ENCODE measurements around the gene UNC5B.

Gene UNC5B

DNA sequence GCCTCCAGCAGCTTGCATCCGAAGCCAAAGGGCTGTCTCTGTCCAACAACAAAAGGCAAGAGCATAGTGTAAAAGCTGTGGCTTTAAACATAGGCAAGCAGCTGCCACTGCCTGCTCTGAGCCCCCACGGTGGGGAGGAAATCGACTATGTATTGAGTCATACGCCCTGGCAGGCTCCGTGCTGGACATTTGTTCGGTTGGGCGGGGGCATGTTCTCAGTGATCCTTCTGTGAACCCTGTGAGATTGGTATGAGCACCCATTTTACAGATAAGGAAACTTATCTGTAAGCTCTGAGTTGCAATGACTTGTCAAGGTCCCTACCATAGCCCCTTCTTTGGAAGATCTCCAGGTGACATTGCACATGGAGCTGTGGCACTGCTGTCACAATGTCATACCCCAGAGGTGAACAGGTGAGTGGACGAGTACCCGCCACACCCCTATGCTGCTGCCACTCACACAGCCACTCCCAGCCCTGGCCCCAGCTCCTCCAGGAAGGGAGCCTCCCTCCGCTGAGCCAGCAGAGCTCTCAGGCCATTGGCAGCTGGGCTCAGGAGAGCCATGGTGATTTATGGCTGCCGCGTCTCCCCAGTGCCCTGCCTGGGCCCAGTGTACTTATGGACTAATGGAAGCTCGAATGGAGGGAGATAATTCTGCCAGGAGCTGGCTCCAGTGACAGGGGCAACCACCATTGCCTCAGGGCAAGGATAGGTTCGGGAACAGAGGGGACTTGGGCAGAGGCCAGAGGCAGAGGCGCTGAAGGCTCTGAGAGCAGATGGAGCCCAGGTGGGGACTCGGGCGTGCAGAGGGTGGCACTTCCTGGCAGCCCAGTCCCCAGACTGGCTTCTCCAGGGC lies 43.7 kb downstream of the UNC5B start:
- no peak for DNase-seq

DNA sequence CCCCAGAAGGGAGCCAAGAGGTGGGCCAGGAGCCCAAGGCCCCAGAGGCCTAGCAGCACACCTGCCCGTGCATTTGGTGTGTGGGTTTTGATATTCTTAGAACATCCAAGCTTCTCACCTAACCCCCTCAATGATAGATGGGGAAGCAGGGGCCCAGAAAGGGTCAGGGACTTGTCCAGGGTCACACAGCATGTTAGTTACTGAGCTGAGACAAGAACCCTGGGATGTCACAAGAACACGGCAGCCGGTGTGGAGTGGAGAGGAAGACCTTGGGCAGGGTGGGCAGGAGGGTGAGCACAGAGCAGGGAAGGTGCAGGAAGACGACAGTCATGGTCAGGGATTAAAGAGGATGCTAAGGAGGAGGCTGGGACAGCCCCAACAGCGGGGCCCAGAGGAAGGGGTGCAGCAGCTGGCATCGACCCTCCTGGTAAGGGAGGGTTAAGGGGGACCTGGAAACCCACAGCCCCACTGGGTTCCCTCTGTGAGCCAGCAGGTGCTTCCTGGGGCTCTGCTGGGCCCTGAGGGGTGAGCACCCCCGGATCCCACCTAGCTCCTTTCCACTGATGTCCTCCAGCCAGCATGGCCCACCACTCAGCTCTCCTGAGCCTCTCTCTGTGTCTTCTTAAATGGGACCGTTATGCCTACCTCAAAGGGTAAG lies 44.4 kb downstream of the UNC5B start:
- no peak for DNase-seq

DNA sequence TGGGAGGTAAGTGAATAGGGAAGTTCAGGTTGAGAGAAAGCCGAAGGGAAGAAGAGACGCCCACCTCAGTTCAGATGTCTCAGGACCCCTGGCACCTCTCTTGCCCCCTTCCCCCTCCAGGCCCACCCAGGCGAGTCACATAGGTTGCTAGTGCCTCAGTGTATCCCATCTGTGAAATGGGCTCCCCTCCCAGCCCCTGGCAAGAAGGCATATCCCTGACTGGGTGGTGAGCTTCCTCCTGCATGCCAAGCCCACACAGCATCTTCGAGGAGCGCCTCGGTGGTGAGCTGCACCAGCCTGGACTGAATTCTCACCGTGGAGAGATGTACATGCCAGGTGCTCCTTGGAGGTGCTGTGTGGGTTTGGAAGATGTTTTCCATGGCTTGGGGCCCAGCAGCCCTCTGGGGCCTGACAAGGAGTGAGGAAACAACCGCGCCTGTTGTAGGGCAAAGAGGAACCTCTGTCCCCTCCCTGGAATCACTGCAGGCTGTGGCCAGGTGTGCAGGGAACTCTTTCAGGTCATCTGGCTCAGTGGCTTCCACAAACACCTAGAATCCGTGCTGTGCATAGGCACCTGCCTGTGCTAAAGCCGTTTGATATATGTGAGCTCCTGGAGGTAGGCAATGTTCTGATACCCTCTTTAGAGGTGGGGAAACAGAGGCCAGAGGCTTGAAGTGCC lies 45.1 kb downstream of the UNC5B start:
- DNase-seq = no peak

DNA sequence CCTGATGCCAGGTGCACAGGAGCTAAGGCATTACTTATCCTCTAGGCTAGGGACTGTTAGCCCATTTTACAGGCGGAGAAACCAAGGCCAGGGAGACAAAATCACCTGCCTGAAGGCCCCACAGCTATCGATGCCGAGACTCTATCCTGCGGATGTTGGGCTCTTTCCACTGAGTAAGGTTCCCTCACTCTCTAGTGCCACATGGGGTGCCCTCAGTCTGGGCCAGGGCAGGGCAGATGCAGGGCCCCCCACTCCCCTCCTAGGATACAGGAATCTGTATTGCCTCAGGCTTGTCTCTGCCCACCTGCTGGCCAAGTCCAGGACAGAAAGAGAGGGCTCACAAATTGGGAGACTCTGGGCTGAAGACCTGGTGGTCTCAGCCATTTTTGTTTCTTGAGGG lies 45.7 kb downstream of the UNC5B start:
- no peak for DNase-seq

DNA sequence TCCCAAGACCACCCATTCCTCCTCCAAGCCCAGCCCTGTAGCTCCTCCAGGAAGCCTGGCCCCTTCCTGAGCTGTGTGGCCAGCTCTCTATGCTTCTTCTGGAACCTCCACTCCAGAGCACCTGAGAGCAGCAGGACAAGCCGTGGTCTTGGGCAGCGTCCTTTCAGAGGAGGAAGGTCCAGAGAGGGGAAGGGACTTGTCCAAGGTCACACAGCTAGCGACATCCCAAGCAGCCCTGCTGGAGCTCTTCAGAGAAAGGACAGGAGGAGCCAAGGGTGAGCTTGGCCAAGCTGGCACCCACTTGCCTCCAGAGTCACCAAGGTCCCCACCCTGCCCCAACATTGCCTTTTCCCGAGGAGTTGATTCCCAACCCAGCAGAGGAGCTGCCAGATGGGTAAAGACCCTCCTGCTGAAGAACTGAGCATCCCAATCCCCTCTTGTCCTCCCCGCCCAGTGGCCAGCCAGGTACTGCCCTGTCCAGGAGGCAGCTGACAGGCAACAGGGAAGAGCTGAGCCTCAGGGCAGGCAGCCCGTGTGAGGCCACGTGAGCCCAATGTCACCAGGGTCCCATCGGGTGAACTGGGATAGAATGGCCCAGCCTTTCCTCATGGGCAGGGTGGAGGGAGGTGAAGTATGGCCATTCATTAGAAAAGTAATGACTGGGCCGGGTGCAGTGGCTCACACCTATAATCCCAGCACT lies 46.2 kb downstream of the UNC5B start:
- DNase-seq = no peak

DNA sequence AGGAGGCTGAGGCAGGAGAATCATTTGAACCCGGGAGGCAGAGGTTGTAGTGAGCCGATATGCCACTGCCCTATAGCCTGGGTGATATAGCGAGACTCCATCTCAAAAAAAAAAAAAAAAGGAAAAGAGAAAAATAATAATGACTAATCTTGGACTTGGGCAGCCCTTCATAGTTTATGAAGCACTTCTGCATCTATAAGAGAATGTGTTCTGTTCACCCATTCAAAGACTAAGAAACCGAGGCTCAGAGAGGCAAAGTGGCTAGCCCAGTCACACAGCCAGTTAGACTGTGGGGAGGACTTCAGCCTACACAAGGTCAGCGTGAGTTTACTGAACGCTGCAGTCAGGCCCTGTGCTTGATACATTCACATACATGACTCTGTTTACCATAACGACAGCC lies 46.9 kb downstream of the UNC5B start:
- no peak for DNase-seq

DNA sequence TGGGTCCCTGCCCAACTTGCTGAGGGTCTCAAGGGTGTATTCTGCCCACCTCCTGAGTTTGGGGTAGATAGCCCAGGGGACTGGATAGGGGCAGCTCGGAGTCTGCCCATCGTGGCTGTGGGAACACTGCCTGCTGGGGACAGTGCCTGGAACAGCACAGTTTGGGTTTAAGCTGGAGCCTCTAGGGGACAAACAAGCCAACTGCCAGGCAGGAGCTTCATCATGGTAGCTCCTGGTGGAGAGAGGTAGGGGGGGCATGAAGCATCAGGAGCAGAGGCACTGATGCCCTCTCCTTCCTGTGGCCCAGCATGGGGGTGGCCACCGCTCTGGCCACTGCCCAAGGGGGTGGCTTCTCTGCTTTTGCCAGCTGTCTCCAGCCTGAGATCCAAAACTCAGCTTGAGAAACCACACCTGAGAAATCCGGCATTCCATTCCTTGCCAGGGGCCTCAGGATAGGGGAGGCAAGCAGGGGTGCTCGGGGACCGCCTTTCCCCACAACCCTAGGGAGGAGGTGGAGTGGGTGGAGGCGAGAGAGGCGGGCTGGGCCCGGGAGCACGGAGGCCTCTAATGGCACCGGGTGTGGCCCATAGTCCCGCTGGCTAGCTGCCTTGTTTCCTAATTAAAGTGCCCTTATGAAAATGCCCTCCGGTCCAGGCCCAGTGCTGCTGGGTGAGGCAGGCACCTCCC lies 47.6 kb downstream of the UNC5B start:
- DNase-seq = no peak

DNA sequence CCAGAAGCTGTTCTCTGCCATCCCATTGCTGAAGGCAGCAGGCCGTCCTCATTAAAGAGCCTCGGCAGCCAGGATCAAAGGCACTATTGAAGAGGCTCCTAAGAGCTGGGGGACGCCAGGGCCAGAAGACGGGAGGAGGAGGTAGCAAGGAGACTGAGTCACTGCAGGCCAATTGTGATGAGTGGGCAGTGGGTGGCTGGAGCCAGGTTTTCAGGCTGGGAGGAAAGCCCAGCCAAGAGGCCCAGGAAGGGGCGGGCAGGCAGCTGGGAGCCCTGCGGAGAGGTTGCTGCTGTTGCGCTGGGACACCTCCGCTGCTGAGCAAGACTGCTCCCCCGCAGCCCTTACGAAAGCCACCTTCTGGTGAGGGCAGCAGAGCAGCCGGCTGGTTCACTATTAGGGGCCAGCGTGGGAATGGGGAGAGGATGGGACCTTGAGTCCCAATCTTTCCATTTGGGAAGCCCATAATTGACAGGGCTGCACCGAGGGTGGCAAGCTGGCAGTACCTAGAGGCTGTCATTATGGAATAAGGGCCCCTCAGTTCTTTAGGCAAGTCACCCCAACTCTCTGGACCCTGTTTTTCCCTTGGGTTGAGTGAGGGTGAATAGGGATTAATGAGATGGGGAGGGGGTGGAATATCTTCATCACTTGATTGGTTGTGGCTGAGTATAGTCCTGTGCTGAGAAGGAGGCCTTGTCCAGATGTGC lies 48.4 kb downstream of the UNC5B start:
- DNase-seq = no peak

DNA sequence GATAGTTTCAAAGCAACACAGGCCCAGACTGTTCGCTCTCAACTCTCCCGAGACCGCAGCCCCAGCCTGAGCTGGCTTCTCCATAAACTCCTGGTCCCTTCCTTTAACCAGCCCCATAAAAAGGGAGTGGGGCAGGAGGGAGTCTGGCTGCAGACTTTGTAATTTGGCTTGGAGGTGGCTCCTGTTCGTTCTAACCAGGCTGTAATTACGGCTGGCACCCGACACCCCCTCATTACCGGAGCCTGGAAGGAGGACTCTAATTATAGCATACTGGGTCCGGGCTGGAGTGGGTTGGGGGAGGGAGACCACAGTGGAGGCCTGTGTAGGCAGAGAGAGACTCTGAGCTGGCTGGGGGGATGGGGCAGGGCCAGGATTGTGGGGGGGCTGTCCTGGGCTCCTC lies 49.7 kb downstream of the UNC5B start:
- no peak for DNase-seq

DNA sequence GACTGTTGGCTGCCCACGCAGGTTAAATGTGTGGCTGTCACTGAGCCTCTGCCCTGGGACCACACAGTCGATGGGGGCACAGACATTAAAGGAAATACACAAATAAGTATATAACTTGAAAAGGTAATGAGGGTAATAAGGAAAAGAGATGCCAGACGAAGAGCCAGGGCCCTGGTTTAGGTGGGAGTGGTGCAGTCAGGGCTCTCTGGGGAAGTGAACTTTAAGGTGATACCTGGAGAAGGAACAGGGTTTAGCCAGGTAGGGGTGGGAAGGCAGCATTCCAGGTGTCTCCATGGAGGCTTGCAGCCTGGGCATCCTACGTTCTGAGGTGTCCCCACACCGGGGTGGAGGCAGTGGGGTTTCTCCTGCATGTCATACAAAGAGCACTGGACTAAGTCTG lies 50.4 kb downstream of the UNC5B start:
- no peak for DNase-seq

DNA sequence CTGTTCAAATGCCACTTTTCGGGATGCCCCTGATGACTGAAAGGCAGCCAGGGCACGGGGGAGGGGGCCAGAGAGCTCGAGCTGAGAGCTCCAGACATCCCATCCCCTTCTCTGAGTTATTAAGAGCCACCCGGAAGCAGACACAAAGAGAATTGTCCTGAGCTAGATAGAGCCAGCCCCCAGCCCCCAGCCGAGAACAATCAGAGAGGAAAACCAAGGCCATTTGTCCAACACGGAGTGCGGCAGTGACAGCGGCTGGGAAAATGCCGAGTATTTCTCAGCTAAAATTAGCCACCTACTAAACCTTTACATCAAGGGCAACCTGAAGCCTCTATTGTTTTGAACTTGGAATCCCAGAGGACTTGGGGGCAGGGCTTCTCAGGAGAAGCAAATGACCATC lies 51.0 kb downstream of the UNC5B start:
- no peak for DNase-seq

DNA sequence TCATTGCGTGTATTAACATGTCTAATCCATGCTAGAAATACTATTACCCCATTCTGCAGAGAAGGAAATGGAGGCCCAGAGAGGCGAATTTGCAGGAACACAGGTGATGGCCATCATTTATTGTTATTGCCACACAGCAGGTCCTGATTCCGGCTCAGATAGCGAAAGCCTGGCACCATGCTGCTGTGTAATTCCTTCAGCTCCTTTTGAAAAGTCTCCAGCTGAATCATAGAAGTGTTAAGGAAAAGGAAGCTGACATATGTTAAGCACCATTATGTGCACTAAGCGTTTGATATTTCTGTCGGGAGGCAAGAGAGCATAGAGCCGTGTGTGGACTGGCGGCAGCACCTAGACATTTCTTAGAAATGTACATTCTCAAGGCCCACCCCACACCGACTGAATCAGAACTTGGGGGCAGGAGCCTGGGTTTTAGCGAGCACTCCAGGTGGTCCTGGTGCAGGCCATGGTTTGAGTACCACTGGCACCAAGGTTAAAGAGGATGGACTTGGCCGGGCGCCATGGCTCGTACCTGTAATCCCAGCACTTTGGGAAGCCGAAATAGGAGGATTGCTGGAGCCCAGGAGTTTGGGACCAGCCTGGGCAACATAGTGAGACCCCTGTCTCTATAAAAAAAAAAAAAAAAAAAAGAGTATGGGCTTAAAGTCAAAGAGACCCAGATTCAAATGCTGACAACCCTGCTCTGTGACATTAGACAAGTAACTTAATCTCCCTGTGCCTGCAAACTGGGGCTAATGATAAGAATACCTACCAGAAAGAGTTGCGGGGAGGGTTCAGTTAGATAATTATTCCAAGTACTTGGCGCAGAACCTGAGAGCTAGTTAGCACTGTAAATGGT lies 52.2 kb downstream of the UNC5B start:
- DNase-seq = no peak

DNA sequence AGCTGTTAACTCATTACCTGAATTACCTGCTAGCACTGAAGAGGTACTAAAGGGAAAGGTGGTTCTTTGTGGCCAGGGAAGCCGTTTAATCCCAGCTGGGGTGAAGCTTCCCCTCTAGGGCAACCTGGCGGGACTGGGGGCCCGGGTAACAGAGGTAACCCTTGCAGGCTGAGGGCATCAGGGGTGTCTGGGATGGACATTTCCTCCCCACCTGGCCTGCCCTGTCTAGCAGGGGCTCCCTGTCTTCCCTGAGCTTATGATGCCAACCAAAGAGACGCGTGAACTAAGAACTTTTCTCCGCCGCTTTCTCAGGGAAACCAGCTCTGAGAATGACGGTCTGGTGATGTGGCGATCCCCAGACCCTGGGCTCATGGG lies 52.8 kb downstream of the UNC5B start:
- no peak for DNase-seq

DNA sequence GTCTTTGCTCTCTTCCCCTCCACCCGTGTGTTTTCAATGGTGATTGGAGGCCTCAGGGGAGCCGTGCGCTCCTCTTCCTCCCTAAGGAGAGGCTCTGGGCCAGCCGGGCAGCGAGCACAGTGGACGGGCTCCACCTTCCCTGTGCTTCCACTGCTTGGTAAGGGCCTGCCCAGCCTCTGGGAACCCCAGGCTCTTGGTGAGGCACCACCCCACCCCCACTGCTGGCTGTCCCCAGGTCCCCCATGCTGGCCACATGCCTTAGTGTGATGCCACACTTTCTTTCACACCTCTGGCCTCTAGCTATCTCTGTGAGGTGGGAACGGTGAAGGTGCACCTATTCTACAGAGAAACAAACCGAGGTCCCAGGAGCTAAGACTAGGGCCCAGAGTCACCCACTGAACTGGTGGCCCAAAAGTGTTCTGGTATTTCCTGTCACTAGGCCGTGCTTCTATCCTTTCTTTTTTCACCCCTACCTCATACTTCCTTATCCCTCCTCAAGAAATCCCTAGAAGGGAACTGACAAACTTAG lies 53.3 kb downstream of the UNC5B start:
- no peak for DNase-seq

DNA sequence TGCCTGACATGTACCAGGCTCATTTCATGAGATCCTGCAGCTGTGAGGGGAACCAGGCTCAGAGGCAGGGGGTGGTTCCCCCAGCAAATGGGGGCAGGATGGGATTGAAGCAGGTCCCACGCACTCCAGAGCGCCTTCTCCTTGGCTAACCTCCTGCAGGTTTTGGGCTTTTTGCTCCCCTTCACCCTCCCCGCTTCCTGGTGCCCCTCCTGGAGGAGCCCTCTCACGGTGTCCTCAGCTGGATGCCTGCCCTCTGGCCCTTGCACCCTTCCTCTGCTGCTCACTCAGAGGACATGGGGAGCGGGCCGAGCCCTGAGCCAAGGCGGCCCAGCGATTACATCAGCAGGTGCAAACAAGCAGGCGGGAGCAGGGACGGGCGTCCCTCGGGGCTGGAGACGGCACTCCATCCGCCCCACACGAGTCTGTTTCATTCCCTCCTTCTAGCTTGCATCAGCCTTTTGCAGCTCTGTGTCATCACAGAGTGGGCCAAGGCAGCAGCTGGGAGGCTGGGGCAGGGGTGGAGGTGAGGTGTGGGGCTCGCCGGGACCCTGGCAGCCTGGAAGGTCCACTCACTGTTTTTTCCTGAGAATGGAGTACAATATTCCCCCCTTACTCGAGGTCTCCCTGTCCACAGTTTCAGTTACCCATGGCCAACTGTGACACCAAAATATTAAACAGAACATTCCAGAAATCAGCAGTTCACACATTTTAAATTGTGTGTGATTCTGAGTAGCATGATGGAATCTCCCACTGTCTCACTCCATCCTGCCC lies 54.0 kb downstream of the UNC5B start:
- DNase-seq = no peak

DNA sequence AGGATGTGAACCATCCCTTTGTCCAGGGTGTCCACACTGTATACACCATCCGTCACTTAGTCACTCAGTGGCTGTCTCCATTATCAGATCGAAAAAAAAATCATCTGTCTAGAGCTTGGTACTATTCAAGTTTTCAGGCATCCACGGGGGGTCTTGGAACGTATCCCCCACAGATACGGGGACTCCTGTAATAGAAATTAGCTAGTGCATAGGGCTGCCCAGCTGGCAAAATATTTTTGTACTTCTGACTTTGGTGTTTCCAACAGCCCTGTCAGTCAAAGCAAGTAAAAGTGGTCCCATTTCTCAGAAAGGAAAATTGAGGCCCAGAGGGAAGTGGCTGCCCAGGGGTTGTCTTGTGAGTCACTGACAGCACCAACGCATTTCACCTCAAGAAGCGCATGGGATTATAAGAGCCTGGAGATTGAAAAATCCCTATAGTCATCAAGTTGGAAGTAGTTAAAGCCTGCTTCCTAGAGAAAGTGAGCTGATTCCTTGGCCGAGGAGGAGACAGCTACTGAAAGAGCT lies 54.6 kb downstream of the UNC5B start:
- no peak for DNase-seq

DNA sequence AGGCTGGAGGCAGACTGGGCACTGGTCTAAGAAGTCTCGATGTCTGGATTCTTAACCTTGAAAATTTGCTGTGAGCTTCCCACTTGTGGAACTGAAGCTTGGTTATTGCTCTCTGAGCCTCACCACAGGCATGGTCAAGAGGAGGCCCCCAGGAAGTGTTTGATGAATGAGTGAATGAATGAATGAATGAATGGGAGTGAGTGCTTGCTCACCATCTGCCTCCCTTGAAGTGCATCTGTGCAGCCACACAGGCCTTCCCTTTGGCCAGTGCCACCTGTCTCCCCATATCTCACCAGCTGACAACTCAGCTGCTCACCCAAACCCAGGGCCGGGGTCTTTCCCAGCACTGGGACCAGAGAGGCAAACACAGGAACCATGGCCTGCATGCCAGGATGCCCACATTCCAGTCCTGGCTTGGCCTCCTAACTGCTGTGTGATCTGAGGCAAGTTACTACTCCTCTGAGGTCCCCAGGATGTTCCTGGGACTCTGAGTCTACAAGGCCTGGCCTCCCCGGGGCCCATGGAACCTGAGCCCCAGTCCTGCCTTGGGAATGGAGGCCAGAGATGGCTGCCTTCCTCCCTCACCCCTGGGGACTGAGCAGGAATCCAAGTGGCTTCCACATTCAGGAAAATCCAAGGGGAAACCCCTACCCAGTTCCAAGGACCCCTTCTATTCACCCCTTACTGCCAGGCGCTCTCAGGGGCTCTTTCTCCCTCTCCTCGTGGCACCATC lies 55.3 kb downstream of the UNC5B start:
- no peak for DNase-seq

DNA sequence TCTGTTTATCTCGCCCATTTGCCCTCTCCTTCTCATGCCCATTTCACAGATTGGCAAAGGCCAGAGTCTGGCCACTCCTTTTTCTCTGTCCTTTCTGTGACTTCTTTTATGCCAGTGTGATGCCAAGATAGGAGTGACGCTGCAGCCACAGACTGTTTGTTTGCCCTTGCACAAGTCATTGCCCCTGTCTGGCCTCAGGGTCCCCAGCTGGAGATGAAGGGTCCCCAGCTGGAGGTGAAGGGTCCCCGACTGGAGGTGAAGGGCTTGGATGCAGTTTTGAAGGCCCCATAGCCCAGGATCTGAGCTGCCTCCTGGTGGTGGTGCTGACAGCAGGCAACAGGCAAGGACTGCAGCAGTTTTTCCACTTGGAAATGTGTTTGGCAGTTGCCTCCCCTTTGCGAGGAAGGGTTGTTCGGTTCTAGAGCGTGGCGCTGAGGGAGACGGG lies 55.9 kb downstream of the UNC5B start:
- no peak for DNase-seq

DNA sequence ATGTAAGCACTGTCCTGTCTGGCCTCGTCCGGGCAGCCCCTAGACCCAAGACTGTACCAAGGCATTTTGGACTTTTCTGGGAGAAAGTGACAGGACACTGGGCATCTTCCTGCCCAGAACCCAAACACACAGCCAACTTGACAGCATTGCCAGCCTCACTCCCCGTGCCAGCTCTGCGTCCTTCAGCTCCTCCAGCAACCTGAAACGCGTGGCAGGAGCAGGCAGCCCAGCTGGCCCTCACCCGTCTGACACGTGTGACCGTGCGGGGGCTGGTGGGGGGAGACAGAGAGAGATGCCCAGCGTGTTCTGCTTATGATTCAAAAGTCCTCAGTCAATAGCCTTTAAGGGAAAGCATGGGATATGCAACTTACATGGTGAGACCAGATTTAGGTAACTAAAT lies 56.4 kb downstream of the UNC5B start:
- DNase-seq = no peak

All from activated CD4-positive, CD25-positive, alpha-beta regulatory T cell (primary cell).